ENCODE measurements around the gene EIF5A2. TPM values are rescaled to one million over a fixed set of nuclear protein-coding genes. Genes with fewer than 3 reads are reported as not detected.

EIF5A2 gene
- 4.2 and 7.5 TPM in 2 replicates for total RNA-seq

DNA sequence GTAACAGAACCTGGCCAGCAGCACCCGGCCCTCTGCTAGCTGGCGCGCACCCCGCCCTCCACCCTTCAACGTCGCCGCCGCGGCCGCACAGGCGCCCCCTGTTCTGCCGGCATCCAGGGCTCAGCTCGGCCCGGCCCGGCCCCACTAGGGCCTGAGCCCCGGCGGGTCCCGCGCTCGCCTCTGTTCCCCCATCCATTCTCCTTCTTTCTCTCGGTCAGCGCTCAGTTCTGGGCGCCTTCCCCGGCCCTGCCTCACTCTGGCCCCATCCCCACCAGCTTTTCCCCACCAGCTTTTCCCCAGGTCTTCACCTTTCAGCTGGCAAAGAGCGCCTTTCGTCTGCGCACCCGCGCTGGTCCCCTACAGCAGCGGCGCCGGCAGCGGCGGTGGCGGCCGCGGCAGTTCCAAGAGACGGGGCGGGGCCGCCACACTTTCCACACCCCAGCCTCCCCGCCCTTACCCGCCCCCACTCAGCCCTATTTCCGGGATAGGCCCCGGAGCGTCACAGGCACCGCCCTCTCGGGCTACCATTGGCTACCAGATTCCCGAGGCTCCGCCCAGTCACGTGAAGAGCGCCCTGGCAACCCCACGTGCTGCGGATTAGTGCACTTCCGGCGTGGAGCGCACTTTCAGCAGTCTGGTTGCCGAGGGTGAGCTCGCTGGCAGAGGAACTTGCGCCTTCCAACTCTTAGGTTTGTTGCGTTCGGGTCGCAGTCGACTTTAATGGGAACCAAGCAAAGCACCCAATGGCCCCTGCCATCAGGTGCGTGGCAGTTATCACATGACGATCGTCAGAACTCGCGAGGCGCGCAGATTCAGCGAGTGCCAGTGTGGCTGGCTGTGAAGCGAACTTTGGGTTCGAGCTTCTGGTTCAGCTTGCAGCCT lies at the start of gene EIF5A2:
Gene EIF5A2, minus strand, starts transcription at position 403 of the 882 bp plus-strand sequence. CDS start 831 bp downstream, outside the sequence.
- H3K4me3 ChIP-seq (ENCODE audit: low read depth, low read length), result peak within 1 kb of the TSS; percentile 82
- DNase-seq (ENCODE audit: low read depth), result peak; percentile 43
- TF ChIP-seq, protein P1, sequence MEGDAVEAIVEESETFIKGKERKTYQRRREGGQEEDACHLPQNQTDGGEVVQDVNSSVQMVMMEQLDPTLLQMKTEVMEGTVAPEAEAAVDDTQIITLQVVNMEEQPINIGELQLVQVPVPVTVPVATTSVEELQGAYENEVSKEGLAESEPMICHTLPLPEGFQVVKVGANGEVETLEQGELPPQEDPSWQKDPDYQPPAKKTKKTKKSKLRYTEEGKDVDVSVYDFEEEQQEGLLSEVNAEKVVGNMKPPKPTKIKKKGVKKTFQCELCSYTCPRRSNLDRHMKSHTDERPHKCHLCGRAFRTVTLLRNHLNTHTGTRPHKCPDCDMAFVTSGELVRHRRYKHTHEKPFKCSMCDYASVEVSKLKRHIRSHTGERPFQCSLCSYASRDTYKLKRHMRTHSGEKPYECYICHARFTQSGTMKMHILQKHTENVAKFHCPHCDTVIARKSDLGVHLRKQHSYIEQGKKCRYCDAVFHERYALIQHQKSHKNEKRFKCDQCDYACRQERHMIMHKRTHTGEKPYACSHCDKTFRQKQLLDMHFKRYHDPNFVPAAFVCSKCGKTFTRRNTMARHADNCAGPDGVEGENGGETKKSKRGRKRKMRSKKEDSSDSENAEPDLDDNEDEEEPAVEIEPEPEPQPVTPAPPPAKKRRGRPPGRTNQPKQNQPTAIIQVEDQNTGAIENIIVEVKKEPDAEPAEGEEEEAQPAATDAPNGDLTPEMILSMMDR (conservative IDR thresholded peaks at IDR 0.05; ENCODE audit: low read depth, low read length), result no peak

DNA sequence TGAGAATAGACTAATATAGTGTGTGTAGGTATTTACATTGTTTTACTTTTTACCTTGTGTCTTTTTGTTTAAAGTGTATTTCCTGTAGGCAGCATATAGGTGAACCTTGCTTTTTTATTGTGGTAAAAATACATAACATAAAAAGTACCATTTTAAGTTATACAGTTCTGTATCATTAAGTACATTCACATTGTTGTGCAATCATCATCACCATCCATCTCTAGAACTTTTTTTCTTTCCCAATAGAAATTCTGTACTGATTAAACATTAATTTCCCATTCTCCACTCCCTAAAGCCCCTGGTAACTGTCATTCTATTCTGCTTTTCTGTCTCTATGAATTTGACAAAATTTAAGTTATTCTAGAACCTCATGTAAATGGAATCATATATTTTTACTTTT lies 48.2 kb upstream of the EIF5A2 start:
- TF ChIP-seq, protein P1 (conservative IDR thresholded peaks at IDR 0.05; ENCODE audit: low read depth, low read length), result no peak
- DNase-seq (ENCODE audit: low read depth), result no peak
- no peak overlapping the region for H3K4me3 ChIP-seq (ENCODE audit: low read depth, low read length)

DNA sequence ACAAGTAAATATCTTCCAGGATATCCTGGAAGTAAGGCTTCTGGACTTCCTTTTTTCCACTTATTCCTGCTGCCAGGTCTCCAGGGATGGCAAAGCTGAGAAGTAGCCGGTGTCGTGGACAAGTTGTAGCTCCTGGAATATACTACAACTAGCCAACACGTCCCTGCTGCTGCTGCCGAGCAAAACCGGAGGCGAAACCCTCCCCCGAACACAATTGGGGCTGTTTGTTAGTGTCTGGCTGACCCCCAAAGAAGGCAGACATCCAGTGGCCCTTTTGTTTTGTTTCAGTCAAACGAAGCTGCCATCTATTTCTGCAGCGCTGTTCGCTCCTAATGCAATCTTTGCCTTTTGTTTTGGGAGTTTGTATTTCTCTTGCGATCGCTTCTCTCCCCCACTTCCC lies 45.3 kb upstream of the EIF5A2 start:
- TF ChIP-seq, protein P1 (conservative IDR thresholded peaks at IDR 0.05; ENCODE audit: low read depth, low read length), result no peak
- no peak for DNase-seq (ENCODE audit: low read depth)
- no peak overlapping the region for H3K4me3 ChIP-seq (ENCODE audit: low read depth, low read length)

DNA sequence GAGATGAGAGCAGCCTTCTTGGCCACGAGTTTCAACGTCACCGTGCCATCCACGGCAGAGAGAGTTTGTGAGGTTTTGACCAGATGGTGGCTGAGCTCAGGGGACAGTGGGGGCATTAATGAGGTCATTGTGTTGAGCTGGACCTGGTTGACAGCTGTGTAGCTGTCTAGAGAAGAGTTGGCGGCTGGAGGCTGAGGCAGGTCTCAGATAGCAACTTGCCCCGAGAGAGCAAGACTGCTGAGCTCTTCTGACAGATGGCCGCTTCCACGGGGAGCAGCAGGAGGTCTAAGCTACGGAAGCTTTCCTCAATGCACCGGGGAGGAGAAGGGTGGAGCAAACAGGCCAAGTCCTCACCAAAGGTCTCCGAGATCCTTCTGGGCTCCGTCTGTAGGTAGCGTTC lies 44.8 kb upstream of the EIF5A2 start:
- no peak overlapping the region for H3K4me3 ChIP-seq (ENCODE audit: low read depth, low read length)
- DNase-seq (ENCODE audit: low read depth), result no peak
- TF ChIP-seq, protein P1 (conservative IDR thresholded peaks at IDR 0.05; ENCODE audit: low read depth, low read length), result no peak

DNA sequence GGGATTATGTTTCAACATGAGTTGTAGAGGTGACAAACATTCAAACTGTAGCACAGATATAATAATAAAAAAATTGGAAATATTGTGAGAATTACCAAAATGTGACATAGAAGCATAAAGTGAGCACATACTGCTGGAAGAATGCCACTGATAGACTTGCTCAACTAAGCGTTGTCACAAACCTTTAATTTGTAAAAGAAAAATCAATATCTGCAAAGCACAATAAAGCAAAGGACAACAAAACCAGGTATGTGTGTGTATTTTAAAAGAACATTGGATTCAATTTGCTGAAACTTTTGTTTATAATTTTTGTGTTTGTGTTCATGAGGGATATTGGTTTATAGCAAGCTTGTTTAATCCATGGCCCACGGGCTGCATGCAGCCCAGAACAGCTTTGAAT lies 40.8 kb upstream of the EIF5A2 start:
- TF ChIP-seq, protein P1 (conservative IDR thresholded peaks at IDR 0.05; ENCODE audit: low read depth, low read length), result no peak
- DNase-seq (ENCODE audit: low read depth), result no peak
- no peak overlapping the region for H3K4me3 ChIP-seq (ENCODE audit: low read depth, low read length)

DNA sequence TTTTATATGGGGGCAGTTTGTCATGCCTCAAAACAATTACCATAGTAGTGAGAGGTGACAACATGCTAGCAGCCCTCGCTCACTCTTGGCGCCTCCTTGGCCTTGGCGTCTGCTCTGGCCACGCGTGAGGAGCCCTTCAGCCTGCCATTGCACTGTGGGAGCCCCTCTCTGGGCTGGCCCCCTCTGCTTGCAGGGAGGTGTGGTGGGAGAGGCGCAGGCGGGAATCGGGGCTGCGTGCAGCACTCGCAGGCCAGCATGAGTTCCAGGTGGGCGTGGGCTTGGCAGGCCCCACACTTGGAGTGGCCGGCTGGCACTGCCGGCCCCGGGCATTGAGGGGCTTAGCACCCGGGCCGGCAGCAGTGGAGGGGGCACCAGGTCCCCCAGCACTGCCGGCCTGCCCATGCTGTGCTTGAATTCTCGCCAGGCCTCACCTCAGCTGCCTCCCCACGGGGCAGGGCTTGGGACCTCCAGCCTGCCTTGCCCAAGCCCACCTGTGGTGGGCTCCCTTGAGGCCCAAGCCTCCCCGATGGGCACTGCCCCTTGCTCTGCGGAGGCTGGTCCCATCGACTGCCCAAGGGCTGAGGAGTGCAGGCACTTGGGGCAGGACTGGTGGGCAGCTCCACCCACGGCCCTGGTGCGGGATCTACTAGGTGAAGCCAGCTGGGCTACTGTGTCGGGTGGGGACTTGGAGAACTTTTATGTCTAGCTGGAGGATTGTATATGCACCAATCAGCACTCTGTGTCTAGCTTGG lies 38.8 kb upstream of the EIF5A2 start:
- no peak for DNase-seq (ENCODE audit: low read depth)
- TF ChIP-seq, protein P1 (conservative IDR thresholded peaks at IDR 0.05; ENCODE audit: low read depth, low read length), result no peak

More for the DNA sequence above, 38.8 kb upstream of the EIF5A2 start:
- no peak overlapping the region for H3K4me3 ChIP-seq (ENCODE audit: low read depth, low read length)
